HL-60 (cell line): ENCODE measurements around the gene CRELD2.

ENCODE experiments used
- DNase-seq, 2 experiments: peaks; one replicate each; pipeline ENCODE4 v3.0.0-alpha.2; 2010 to 2020; ENCODE audit warnings: low read depth in 1 of 2, low spot score in 1 of 2
- H3K27ac ChIP-seq: fragments of 250-450 bp; sonication (Bioruptor Pico); replicated peaks from 2 replicates; pipeline ENCODE4 v1.5.1; 2020; ENCODE audit warnings: mild to moderate bottlenecking, moderate library complexity
- H3K27me3 ChIP-seq: fragments of 250-450 bp; sonication (Bioruptor Pico); 2 replicates; pipeline ENCODE4 v1.5.1; 2021; ENCODE audit warnings: mild to moderate bottlenecking, moderate library complexity; ENCODE audit not compliant: insufficient read depth, poor library complexity, severe bottlenecking
- H3K4me3 ChIP-seq: replicated peaks from 2 replicates; pipeline ENCODE4 v1.5.1; 2011; ENCODE audit warnings: mild to moderate bottlenecking, control low read depth, low read length; ENCODE audit not compliant: insufficient read depth
- GABPA ChIP-seq: IDR thresholded peaks from 2 replicates; pipeline ENCODE4 v1.6.1; 2012; ENCODE audit warnings: low read depth
- POLR2AphosphoS5 ChIP-seq: IDR thresholded peaks from 2 replicates; pipeline ENCODE4 v1.6.1; 2012; ENCODE audit warnings: low read depth
- REST ChIP-seq: IDR thresholded peaks from 2 replicates; pipeline ENCODE4 v1.6.1; 2012; ENCODE audit warnings: low read depth; ENCODE audit not compliant: insufficient replicate concordance
- SPI1 ChIP-seq: IDR thresholded peaks from 2 replicates; pipeline ENCODE4 v1.6.1; 2012; ENCODE audit warnings: low read depth, mild to moderate bottlenecking, borderline replicate concordance
- TF ChIP-seq, protein P1 (sequence below): IDR thresholded peaks from one replicate; pipeline ENCODE4 v1.5.1; 2011; ENCODE audit warnings: low read length, control low read depth, inconsistent platforms; ENCODE audit not compliant: insufficient read depth

The CRELD2 gene

GRCh38 chr22:49936973-49937757, 18.7 kb downstream of the CRELD2 start:
- TF ChIP-seq POLR2AphosphoS5 (no peak), SPI1 (no peak)
- TF ChIP-seq, protein P1, sequence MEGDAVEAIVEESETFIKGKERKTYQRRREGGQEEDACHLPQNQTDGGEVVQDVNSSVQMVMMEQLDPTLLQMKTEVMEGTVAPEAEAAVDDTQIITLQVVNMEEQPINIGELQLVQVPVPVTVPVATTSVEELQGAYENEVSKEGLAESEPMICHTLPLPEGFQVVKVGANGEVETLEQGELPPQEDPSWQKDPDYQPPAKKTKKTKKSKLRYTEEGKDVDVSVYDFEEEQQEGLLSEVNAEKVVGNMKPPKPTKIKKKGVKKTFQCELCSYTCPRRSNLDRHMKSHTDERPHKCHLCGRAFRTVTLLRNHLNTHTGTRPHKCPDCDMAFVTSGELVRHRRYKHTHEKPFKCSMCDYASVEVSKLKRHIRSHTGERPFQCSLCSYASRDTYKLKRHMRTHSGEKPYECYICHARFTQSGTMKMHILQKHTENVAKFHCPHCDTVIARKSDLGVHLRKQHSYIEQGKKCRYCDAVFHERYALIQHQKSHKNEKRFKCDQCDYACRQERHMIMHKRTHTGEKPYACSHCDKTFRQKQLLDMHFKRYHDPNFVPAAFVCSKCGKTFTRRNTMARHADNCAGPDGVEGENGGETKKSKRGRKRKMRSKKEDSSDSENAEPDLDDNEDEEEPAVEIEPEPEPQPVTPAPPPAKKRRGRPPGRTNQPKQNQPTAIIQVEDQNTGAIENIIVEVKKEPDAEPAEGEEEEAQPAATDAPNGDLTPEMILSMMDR = no peak
- DNase-seq = no peak
- Histone ChIP-seq H3K27me3 (no peaks in the 10 kb centered on the region), H3K27ac (no peak overlapping the region), H3K4me3 (no peak overlapping the region)

GRCh38 chr22:49937758-49938564, 19.5 kb downstream of the CRELD2 start:
- TF ChIP-seq GABPA = no peak
- TF ChIP-seq REST = no peak
- TF ChIP-seq, protein P1 = no peak
- no peak for TF ChIP-seq POLR2AphosphoS5
- TF ChIP-seq SPI1 = no peak
- H3K27me3 ChIP-seq = no peaks in the 10 kb centered on the region
- no peak for DNase-seq
- no peak overlapping the region for H3K4me3 ChIP-seq
- no peak overlapping the region for H3K27ac ChIP-seq

GRCh38 chr22:49938565-49939136, 20.2 kb downstream of the CRELD2 start:
- no peaks in the 10 kb centered on the region for H3K27me3 ChIP-seq
- DNase-seq = no peak
- H3K27ac ChIP-seq = no peak overlapping the region
- TF ChIP-seq GABPA = no peak
- TF ChIP-seq SPI1 = no peak
- TF ChIP-seq REST = no peak
- no peak for TF ChIP-seq POLR2AphosphoS5
- TF ChIP-seq, protein P1 = no peak
- no peak overlapping the region for H3K4me3 ChIP-seq
